AG04450 (cell line): ENCODE results near the gene SORCS3. TPM values are rescaled to one million over a fixed set of nuclear protein-coding genes. Genes with fewer than 3 reads are reported as not detected.

Source experiments
- CTCF ChIA-PET: fragments of 300-600, 350-600 bp; formaldehyde crosslinking; extraction: SDS; loops from one replicate; lab custom pipeline; 2022; ENCODE audit warnings: antibody characterized with exemption, inconsistent platforms; lab: Charles Lee
- POLR2A ChIA-PET: fragments of 350-600 bp; formaldehyde crosslinking; extraction: SDS; loops from one replicate; lab custom pipeline; 2021; ENCODE audit warnings: antibody characterized with exemption, inconsistent platforms; lab: Yijun Ruan, JAX
- DNase-seq: peaks from one replicate; pipeline ENCODE4 v3.0.0-alpha.2; 2011; ENCODE audit warnings: low read depth, low spot score
- H3K27ac ChIP-seq: one replicate; pipeline ENCODE4 v1.5.1; 2012; ENCODE audit warnings: low read depth, low read length, control low read depth
- H3K27me3 ChIP-seq: one replicate; pipeline ENCODE4 v1.6.0; 2012; ENCODE audit warnings: low read length; ENCODE audit not compliant: control insufficient read depth, insufficient read depth
- H3K4me3 ChIP-seq: 2 replicates; pipeline ENCODE4 v1.5.1; 2011; ENCODE audit warnings: mild to moderate bottlenecking, low read depth, low read length, control low read depth
- H3K9me3 ChIP-seq: 2 replicates; pipeline ENCODE4 v1.5.1; 2012; ENCODE audit warnings: low read length; ENCODE audit not compliant: control insufficient read depth, insufficient read depth
- CTCF ChIP-seq: IDR thresholded peaks from 2 replicates; pipeline ENCODE4 v1.5.1; 2011; ENCODE audit warnings: low read depth, low read length, control low read depth, inconsistent platforms
- polyA plus RNA-seq: library from polyadenylated mRNA; depleted of rRNA; stranded (reverse); fragments of >200 nt; gene quantifications from 2 replicates; pipeline ENCODE4 v1.2.3, GENCODE V29; 2011

SORCS3 gene
- polyA plus RNA-seq, 1 experiment, result not detected

- Histone ChIP-seq H3K27me3 (no peaks in the 10 kb centered on the region), H3K9me3 (peaks cover 2% of the 10 kb centered on the region; the same call in 1 of the 2 replicates), H3K27ac (no peak overlapping the region), H3K4me3 (no peak overlapping the region)
- CTCF ChIA-PET, result no interaction called here
- no peak for DNase-seq
- POLR2A ChIA-PET, result no interaction called here
- no peak for TF ChIP-seq CTCF
These were observed 401.9 kb downstream of the SORCS3 start for GRCh38 chr10:105042906-105043552.

- H3K27me3 ChIP-seq, result no peaks in the 10 kb centered on the region
- no peak overlapping the region for H3K27ac ChIP-seq
- no peak for DNase-seq
- no peak for TF ChIP-seq CTCF
- H3K4me3 ChIP-seq, result no peak overlapping the region
- no peaks in the 10 kb centered on the region; the same call in 1 of the 2 replicates for H3K9me3 ChIP-seq
- CTCF ChIA-PET, result no interaction called here
- POLR2A ChIA-PET, result no interaction called here
These were observed 403.8 kb downstream of the SORCS3 start for GRCh38 chr10:105044902-105045301.

- no peak overlapping the region for H3K27ac ChIP-seq
- CTCF ChIA-PET, result no interaction called here
- peaks cover 11% of the 10 kb centered on the region; the same call in 1 of the 2 replicates for H3K9me3 ChIP-seq
- no peak for TF ChIP-seq CTCF
- POLR2A ChIA-PET, result no interaction called here
- no peak overlapping the region for H3K4me3 ChIP-seq
- no peaks in the 10 kb centered on the region for H3K27me3 ChIP-seq
- DNase-seq, result no peak
These were observed 415.3 kb downstream of the SORCS3 start for GRCh38 chr10:105056413-105056812.

- Histone ChIP-seq H3K4me3 (no peak overlapping the region), H3K27ac (no peak overlapping the region), H3K27me3 (no peaks in the 10 kb centered on the region), H3K9me3 (peaks cover 13% of the 10 kb centered on the region; the same call in 1 of the 2 replicates)
- DNase-seq, result no peak
- ChIA-PET POLR2A (no interaction called here), CTCF (no interaction called here)
- no peak for TF ChIP-seq CTCF
These were observed 421.9 kb downstream of the SORCS3 start for GRCh38 chr10:105062951-105063350.

GRCh38 chr10:105063796-105064195, 422.7 kb downstream of the SORCS3 start:
- CTCF ChIA-PET, result interaction anchor here (0.5 kb wide), 1 partner anchor 201 kb away, joined by 3 read pairs; no protein-coding TSS in a partner anchor

More at GRCh38 chr10:105063796-105064195, 422.7 kb downstream of the SORCS3 start:
- Histone ChIP-seq H3K27me3 (no peaks in the 10 kb centered on the region), H3K27ac (no peak overlapping the region), H3K9me3 (peaks cover 15% of the 10 kb centered on the region; the same call in 1 of the 2 replicates), H3K4me3 (no peak overlapping the region)
- no peak for TF ChIP-seq CTCF
- no peak for DNase-seq
- POLR2A ChIA-PET, result no interaction called here
